Heart left ventricle (tissue), 13 donors: Measurements from ENCODE around the gene ETV6.

Source experiments
- CTCF ChIP-seq, 12 donors: fragments of 200-600 bp; sonication (generic) in 4 of 12; IDR thresholded peaks; one replicate each; pipeline versions ENCODE4 v1.5.0 to v1.8.0; 2018 to 2022; ENCODE audit warnings: antibody characterized with exemption in 12 of 12, mild to moderate bottlenecking in 5 of 12
- POLR2A ChIP-seq, 2 donors: fragments of 450-650 bp; IDR thresholded peaks; one replicate each; pipeline ENCODE4 v1.6.1; 2017; ENCODE audit warnings: antibody characterized with exemption in 2 of 2, mild to moderate bottlenecking in 2 of 2, moderate library complexity in 2 of 2
- donor health status: ischemic (EF 13 %, LVEDD 7.1; RV severe dilation, severe dysfunction).
- donor health status: DM: no; HTN: yes; CAD: no.
- donor health status: DM: no; HTN: no; CAD: no.
- donor health status: ischemic (EF 25% LVEDD 6.9; RV normal size, moderate dysfunction).
- donor health status: ischemic (EF 25% LVEDD 5.7; RV mildly dilated, moderate dysfunction).
- donor health status: ischemic (EF 35%, LVEDD 5.7; RV mildly dilated, moderate dysfunction).
- donor health status: nonischemic (EF 11% LVEDD 7.7; RV severe dilation, severe dysfunction).
- donor health status: DM: yes; HTN: yes; CAD: no.
- donor health status: PGD.
- donor health status: ischemic (EF 29% LVEDD 5.4; RV normal size, mild dysfunction).
- donor health status: nonischemic (EF 23%, LVEDD 6.1; RV moderate dilation, normal function).

- TF ChIP-seq CTCF (IDR thresholded peaks at IDR 0.05) (no peak), POLR2A (IDR thresholded peaks at IDR 0.05) (no peak)
Measured at GRCh38 chr12:11631288-11631687, 18.2 kb upstream of the ETV6 start.
